Tibial nerve (tissue), 4 donors: ENCODE results near the gene MYO1D.

Source experiments
- CTCF ChIP-seq, 5 experiments: fragments of 200-600 bp in 3 of 5; fragments of 450-650 bp in 2 of 5; sonication (generic) in 3 of 5; IDR thresholded peaks; one replicate each; pipeline ENCODE4 v1.5.1; 2016 to 2019; ENCODE audit warnings: antibody characterized with exemption in 5 of 5, mild to moderate bottlenecking in 3 of 5, moderate library complexity in 2 of 5
- EP300 ChIP-seq, 2 donors: sonication (generic); formaldehyde crosslinking; IDR thresholded peaks; one replicate each; pipeline ENCODE4 v1.6.1; 2017; ENCODE audit warnings: antibody characterized with exemption in 2 of 2, mild to moderate bottlenecking in 1 of 2
- POLR2A ChIP-seq, 2 donors: fragments of 450-650 bp; IDR thresholded peaks; one replicate each; pipeline ENCODE4 v1.6.1; 2017; ENCODE audit warnings: antibody characterized with exemption in 2 of 2, mild to moderate bottlenecking in 2 of 2, moderate library complexity in 2 of 2

DNA sequence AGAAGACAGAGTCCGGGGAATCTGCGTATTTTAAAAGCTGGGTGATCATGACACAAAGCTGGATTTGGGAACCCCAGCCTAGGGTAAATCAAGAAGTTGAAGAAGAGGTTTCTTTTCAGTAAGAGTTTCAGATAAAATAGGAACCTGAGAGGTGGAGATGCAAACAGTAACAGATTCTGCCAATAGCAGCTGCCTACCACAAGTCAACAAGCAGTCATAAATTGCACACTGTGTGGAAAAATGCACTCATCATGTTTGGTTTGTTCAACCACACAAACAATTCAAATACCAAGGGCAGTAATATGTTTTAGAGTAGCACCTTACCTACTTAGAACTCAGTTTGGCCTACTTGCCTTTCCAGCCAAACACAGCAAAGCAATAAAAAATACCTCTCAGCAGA is 14.0 kb downstream of the MYO1D start:
- TF ChIP-seq CTCF (IDR thresholded peaks at IDR 0.05) (no peak), EP300 (IDR thresholded peaks at IDR 0.05) (no peak), POLR2A (IDR thresholded peaks at IDR 0.05) (no peak)
